GM18870 (cell line): ENCODE results near the gene PELI1.
"Not testable (repeated sequence)": the region's sequence is repeated elsewhere in the genome, so short reads cannot be mapped to it uniquely, and the experiment has no call there.

Experiments used
- ATAC-seq: cut with Tn5 transposase; IDR thresholded peaks from one replicate; pipeline ENCODE4 v1.9.1; 2021; ENCODE audit warnings: moderate library complexity; ENCODE audit not compliant: unreplicated experiment

PELI1 gene

GRCh38 chr2:64093341-64093740 is 50.9 kb downstream of the PELI1 start:
- no peak for ATAC-seq

- peak; percentile 77 for ATAC-seq
Measured at GRCh38 chr2:64092502-64092901, 51.7 kb downstream of the PELI1 start.

- ATAC-seq: no peak
Measured at GRCh38 chr2:64090264-64090663, 54.0 kb downstream of the PELI1 start.

DNA sequence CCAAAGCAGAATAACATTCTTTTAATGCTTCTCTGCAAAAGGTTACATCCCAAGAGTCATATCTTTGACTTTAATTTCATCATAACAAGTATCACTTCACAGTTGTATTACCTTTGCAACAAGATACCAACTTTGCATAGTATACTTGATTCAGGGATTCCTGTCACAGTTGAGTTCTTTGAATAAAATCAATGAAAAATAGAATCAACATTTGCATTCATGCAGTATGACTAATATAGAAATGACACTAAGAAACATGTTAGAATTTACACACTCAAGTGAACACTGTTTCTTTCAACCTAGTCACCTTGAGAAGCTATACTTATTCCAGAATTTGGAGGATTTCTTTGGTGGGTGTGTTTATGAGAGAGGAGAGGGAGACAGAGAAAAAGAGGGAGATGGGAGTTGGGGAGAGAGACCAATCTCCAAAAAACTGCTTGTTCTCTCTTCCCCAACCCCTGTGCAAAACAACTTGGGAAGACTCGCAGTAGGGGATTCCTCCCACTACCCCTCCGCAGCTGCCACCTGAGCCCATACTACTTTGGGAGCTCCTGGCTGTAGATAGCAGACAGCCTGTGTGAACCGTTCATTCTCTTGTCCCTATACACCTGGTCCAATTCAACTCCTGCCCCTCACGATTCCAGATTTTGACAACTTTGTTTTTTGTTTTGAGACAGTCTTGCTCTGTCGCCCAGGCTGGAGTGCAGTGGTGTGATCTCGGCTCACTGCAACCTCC is 57.7 kb downstream of the PELI1 start:
- no peak for ATAC-seq

DNA sequence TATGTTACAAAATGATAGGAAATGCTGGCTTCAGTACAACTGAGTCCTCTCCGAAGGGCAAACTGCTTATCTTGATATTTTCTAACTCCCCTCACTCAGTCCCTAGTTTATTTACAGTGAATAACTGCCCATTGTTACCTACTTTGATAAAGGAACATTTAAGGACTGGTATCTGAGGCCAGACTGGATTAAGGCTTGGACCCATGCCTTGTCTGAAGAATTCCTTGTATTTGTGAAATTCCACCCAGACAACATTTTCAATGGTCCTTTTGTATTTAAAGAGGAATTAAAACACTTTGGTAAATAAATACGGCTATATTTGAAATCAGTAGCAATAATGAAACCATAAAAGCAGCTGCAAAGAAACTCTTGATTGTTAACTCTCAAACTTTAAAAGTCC is 58.3 kb downstream of the PELI1 start:
- no peak for ATAC-seq

- no peak for ATAC-seq
Measured at GRCh38 chr2:64081046-64081445, 63.2 kb downstream of the PELI1 start.

- no peak for ATAC-seq
Measured at GRCh38 chr2:64080179-64080578, 64.0 kb downstream of the PELI1 start.

DNA sequence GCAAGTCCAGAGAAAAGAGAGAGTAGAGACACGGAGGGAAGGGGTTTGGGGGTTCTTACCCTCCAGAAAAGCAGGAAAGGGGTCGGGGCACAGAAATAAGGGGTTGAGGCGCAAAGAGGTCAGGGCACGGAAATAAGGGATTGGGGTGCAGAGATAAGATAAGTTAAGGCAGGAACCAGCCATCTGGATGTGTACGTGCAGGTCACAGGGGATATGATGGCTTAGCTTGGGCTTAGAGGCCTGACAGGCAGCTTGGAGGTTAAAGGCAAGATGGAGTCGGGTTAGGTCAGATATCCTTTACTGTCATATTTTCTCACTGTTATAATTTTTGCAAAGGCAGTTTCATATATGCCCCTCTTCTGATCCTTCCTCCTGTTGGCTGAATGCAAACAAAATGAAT is 64.5 kb downstream of the PELI1 start:
- ATAC-seq: not testable (repeated sequence)

- not testable (repeated sequence) for ATAC-seq
Measured at GRCh38 chr2:64076828-64077227, 67.4 kb downstream of the PELI1 start.

DNA sequence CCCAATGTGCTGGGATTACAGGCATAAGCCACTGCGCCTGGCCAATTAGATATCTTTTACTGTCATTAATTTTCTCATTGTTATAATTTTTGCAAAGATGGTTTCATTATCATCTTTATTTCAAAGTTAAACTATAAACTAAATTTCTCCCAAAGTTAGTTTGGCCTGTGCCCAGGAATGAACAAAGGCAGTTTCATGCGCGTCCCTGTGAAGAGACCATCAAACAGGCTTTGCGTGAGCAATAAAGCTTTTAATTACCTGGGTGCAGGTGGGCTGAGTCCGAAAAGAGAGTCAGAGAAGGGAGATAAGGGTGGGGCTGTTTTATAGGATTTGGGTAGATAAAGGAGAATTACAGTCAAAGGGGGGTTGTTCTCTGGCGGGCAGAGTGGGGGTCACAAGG is 69.6 kb downstream of the PELI1 start:
- ATAC-seq: not testable (repeated sequence)

DNA sequence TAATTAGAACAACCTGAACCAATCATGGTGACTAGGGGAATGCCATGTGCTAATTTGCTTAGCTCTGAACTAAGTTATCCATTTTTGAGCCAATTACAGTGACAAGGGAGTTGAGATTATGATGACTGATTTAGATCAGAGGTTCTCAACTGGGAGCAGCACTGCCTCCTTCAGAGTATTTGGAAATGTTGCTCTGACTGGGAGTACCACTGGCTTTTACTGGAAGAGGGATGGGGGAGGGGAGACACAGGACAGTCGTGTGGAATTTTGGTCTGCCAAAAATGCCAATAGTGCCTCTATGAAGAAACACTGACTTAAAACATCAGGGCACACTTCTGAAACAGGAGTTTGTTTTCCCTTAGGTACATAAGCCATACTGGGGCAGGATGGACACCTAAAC is 76.9 kb downstream of the PELI1 start:
- no peak for ATAC-seq

- no peak for ATAC-seq
Measured at GRCh38 chr2:64065516-64065915, 78.7 kb downstream of the PELI1 start.

DNA sequence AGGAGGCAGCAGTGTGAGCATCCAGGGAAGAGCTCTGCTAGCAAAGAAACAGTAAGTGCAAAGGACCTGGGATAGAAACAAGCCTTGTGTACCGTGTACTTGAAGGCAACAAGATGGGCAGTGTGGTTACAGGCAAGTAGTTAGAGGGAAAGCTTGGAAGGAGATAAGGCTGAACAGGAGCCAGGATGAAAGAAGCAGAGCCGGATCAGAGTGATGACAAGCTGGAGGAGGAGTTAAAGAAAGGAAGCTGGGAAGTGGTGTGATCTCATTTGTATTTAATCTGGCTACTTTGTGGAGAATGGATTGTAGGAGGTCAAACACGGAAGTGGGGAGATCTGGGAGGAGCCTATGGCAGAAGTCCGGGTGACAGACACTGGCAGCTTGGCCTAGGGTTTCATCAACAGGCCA is 80.3 kb downstream of the PELI1 start:
- no peak for ATAC-seq

DNA sequence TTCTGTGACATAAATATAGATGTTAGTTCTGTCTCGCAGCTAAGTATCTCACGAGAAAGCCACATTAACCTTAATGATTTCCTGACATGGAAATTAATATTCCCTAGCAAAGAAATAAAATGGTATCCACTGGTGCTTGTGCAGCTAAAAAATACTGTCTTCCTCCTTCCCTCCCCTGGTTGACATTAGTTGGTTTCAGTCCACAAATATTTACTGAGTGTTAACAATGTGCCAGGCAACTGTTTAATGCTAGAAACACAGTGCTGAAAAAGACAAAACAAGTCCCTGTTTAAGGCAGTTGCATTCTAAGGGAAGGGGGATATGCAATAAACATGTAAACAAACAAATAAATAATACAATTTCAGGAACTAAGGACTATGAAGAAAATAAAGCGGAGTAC is 80.8 kb downstream of the PELI1 start:
- no peak for ATAC-seq

- ATAC-seq: no peak
Measured at GRCh38 chr2:64062840-64063239, 81.4 kb downstream of the PELI1 start.

GRCh38 chr2:64059270-64059669 is 85.0 kb downstream of the PELI1 start:
- no peak for ATAC-seq

DNA sequence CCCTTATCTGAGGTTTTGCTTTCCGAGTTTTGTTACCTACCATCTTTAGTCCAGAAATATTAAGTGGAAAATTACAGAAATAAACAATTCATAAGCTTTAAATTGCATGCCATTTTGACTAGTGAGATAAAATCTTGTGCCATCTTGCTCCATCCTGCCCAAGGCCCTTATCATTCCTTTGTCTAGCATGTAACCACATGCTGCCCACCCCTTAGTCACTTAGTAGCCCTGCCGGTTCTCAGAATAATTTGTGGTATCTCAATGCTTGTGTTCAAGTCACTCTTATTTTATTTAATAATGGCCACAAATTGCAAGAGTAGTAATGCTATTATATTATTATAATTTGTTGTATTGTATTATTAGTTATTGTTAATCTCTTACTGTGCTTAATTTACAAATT is 88.2 kb downstream of the PELI1 start:
- ATAC-seq: no peak

DNA sequence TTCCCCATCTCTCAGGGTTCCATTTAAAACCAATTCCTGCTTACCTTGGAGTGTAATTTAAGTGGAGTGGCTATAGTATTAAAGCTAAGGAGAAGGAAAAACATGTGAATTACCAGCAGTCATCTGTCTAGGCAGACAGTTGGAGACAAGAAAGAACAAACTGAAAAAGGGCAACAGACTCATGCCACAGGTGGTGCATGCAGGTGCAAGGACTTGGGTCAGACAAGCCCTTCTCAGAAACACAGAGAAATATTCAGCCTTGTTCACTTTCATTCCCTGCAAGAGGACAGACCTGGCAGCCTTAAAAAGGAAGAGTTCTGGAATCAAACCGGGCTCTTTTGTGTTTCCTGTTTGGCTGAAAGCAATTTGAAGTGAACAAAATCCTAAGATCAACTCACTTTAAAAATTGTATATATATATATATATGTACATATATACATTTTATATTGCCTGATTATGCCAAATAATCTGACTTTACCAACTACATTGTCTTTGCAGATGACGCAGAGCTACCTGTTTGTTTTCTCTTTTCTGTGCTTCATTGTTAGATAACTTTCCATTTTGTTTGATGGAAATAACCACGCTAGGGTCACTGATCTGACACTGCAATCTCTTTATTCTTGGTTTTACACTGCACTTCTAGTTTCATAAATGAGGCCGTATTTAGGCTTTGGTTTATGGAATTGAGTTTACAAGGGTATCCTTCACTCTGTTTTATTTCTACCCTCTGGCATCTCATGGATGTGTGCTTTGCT is 89.9 kb downstream of the PELI1 start:
- no peak for ATAC-seq

DNA sequence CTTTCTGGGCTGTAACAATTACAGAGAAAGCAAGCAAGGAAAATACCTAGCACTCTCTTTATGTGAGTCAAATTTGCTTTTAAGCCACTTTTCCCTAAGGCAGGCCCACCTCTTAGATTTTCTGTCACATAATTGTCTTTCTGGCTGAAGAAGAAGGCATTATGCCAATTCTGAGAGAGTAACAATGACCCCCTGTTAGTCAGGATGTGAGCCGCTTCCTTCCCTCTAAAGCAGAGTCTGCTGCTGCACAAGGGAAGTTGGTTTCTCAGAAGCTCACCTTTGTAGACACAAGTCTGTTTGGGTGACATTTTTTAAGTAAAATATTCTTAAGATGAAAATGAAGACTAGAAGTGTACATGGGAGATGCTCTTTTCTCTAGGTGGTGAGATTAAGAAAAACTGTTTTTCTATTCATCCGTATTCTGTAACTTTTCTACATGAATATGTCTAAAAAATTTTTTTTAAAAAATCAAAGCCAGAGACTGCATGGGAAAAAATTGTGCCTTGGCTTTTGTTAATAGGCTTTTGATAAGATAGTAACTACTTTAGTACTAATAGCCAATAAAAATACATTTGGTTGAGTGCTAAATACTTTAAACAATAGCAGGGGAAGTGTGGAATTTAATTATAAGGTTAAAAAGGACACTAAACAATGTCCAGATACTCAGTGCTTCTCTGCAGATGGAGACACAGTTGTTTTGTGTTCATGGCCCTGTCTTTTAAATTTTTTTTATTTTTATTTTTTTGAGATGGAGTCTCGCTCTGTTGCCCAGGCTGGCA is 91.6 kb downstream of the PELI1 start:
- ATAC-seq: no peak

DNA sequence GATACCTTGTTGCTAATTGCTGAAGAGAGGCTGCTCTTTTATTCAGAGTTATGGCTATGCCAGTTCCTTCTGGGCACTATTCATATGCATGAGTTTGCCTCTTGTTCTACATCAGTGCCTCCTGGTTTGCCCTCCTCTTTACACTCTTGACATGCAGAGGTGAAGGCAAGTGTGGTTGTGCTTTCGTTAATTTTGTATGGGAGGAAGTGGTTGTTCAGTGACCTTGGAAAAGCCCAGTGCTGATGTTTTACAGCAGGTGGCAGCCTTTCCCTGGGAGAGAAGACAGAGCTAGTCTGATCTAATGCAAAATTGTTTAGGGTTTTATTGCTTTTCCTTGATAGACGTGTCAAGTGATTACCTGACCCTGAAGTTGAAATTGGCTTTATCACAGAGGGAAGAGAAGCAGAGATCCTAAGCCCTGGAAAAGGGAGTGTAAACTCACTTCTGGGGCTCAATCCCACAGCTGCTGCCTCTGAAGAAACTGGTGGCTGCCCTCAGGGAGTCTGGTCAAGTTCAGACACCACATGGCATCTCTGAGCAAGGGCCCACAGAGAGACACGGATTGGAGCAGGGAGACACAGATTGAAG is 94.5 kb downstream of the PELI1 start:
- peak; percentile 92 for ATAC-seq

DNA sequence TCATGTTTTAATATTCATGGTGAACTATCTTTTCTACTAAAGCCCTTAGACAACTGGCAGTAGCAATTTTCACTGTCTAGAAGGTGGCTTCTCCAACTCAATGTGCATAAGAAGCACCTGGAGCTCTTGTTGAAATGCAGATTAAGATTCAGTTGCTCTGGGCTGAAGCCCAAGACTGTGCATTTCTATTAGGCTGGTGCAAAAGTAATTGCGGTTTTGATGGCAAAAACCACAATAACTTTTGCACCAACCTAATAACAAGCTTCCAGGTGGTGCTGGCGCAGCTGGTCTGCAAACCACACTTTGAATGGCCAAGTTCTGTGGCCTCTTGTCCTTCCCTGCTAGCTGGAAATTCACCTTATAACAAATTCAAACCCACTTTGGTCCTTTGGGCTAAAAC is 98.3 kb downstream of the PELI1 start:
- no peak for ATAC-seq
